Esophagus squamous epithelium (tissue), 4 donors: ENCODE data around the gene CARD16.

ENCODE experiments used
- POLR2A ChIP-seq, 4 donors: fragments of 450-650 bp; IDR thresholded peaks; one replicate each; pipeline ENCODE4 v1.6.1; 2017; ENCODE audit warnings: antibody characterized with exemption in 4 of 4, mild to moderate bottlenecking in 4 of 4, moderate library complexity in 3 of 4
- TF ChIP-seq, protein P1 (sequence below), 6 experiments: fragments of 450-650 bp in 4 of 6; fragments of 200-600 bp in 2 of 6; sonication (generic) in 2 of 6; IDR thresholded peaks; one replicate each; pipeline ENCODE4 v1.5.1; 2016 to 2019; ENCODE audit warnings: antibody characterized with exemption in 6 of 6, mild to moderate bottlenecking in 4 of 6, moderate library complexity in 4 of 6

DNA sequence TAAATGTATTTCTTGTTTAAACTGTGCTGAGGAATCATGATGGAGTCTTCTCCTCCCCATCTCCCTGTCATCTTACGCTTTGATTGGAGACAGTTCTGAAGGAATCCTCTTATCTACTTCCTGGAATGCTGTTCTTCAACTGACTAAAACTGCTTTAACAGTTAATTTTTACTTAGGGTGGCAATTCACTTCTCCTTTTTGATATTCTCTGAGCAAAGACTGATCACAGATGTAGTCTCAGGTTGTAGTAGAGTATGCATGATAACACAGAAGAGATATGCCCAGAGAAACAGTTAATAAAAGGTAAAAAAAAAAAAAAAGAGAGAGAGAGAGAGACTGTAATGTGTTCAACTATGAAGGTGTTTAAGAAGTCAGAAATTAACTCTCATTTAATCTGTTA lies 20.7 kb downstream of the CARD16 start:
- TF ChIP-seq, protein P1, sequence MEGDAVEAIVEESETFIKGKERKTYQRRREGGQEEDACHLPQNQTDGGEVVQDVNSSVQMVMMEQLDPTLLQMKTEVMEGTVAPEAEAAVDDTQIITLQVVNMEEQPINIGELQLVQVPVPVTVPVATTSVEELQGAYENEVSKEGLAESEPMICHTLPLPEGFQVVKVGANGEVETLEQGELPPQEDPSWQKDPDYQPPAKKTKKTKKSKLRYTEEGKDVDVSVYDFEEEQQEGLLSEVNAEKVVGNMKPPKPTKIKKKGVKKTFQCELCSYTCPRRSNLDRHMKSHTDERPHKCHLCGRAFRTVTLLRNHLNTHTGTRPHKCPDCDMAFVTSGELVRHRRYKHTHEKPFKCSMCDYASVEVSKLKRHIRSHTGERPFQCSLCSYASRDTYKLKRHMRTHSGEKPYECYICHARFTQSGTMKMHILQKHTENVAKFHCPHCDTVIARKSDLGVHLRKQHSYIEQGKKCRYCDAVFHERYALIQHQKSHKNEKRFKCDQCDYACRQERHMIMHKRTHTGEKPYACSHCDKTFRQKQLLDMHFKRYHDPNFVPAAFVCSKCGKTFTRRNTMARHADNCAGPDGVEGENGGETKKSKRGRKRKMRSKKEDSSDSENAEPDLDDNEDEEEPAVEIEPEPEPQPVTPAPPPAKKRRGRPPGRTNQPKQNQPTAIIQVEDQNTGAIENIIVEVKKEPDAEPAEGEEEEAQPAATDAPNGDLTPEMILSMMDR (IDR thresholded peaks at IDR 0.05): no peak
- TF ChIP-seq POLR2A (IDR thresholded peaks at IDR 0.05): no peak
